NCI-H187 (cell line): ENCODE results near the gene SNX1.
A peak's percentile ranks its signal among the peaks of the same experiment; 100 is the strongest.

Source experiments
- DNase-seq, 2 experiments: peaks; one replicate each; lab custom pipeline; 2025; lab: John Stamatoyannopoulos, UW

Gene SNX1

DNA sequence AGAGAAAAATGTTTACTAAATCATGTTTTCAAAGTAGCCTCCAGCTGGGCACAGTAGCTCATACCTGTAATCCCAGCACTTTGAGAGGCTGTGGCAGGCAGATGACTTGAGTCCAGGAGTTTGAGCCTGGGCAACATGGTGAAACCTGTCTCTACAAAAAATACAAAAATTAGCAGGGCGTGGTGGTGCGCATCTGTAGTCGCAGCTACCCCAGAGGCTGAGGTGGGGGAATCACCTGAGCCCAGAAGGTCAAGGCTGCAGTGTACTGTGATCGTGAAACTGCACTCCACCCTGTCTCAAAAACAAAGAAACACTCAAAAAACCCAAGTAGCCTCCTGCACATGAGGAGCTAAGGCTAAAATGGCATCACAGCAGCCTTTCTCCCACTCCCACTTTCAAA, 68.7 kb downstream of the SNX1 start:
- DNase-seq = no peak

DNA sequence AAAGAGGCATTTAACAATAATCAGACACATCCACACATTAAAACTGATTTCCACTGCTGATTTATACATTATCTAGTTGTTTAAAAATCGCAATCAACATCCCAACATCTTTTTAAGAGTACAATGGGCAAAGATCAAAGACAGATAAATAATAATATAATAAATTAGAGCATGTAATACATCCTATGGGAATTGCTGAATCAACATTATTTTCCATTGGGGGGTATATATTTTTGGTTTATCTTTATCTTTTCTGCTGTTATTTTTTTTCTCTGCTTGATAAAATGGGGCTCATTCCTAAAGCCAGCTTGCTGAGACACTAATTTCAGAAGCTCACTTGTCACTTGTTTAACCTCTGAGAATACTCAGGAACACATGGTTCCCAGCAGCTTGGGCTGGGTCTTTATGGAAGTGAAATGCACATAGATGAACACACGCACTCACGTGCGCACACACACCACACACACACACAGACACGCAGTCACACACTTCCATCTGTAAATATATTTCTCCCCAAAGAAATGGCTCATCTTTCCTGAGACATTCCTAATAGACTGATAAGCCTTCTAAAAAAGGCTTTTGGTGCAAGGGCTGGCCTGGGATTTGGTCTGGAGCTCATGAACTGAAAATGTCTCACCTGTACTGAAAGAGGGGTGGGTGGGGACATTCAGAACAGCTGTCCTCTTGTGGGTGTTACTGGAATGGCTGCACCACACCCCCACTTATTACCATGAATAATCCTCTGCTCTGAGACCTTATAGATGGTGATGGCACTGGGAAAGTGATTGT, 70.5 kb downstream of the SNX1 start:
- no peak for DNase-seq

DNA sequence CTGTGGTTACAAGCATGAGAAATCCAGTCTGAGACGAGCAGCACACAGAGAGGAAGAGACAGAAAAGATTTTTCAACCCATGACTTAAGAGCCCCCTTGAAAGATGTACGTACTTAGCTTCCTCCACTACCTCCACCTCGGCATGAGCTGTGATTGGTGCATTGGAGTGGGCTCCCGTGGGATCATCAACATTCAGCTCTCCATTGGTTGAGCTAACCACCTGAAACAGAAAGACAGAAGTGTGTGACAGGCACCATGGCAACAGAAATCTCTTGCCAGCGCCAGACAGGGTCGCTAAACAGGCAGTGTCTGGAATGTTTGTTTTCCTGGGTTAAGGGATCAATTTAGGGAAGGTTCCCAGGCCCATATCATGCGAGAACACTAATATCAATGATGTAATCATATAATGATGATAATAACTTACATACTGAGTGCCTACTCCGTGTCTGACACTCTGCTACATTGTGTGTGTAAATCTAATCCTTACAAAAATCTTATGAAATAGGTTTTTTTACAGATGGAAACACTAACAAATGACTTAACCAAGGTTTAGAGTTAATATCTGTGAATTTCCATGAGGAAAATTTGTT, 84.5 kb downstream of the SNX1 start:
- DNase-seq = peak; percentile 19 to 24

GRCh38 chr15:64182859-64183370, 87.1 kb downstream of the SNX1 start:
- DNase-seq = no peak

DNA sequence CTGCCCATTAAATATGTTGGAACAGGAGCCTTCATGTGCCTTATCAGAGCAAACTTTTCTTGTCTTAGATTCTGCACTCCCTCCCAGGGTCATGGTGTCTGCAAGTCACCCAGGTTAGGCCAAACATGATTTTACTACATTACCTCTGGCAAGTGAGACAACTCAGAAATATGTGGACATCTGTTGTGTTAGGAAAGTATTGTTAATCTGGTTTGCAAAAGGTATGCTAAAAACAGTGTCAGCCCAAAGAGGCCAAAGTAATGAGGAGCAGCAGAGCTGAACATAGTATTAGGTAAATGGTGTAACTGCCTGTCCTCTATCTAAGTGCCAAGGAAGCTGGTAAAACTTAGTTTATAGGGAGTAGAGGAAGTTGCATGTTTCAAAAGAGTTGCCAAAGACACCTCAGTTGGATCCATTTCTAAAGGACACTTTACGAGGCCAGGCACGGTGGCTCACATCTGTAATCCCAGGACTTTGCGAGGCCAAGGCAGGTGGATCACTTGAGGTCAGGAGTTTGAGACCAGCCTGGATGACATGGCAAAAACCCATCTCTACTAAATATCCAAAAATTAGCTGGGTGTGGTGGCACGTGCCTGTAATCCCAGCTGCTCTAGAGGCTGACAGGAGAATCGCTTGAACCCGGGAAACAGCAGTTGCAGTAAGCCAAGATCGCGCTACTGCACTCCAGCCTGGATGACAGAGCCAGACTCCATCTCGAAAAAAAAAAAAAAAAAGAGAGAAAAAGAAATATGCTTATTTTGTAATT, 89.5 kb downstream of the SNX1 start:
- DNase-seq = no peak

- no peak for DNase-seq
Measured at GRCh38 chr15:64187396-64188191, 91.8 kb downstream of the SNX1 start.
